ENCODE measurements around the gene KCNQ5.

The KCNQ5 gene

GRCh38 chr6:72856801-72857200 lies 234.9 kb downstream of the KCNQ5 start:
- Histone ChIP-seq H3K36me3 (no peaks in the 10 kb centered on the region), H3K4me3 (ENCODE audit: low read depth, low read length) (no peak overlapping the region), H3K27ac (no peak overlapping the region), H3K27me3 (ENCODE audit: insufficient read depth, low read depth, severe bottlenecking) (no peaks in the 10 kb centered on the region), H3K9me3 (ENCODE audit: severe bottlenecking) (no peaks in the 10 kb centered on the region)
- no peak for TF ChIP-seq CTCF (IDR thresholded peaks at IDR 0.05; ENCODE audit: low read depth, low read length)
- no peak for DNase-seq

- Histone ChIP-seq H3K9me3 (ENCODE audit: severe bottlenecking) (no peaks in the 10 kb centered on the region), H3K27ac (no peak overlapping the region), H3K27me3 (ENCODE audit: insufficient read depth, low read depth, severe bottlenecking) (no peaks in the 10 kb centered on the region), H3K36me3 (no peaks in the 10 kb centered on the region), H3K4me3 (ENCODE audit: low read depth, low read length) (no peak overlapping the region)
- TF ChIP-seq CTCF (IDR thresholded peaks at IDR 0.05; ENCODE audit: low read depth, low read length) = no peak
- no peak for DNase-seq
These were observed 236.1 kb downstream of the KCNQ5 start for GRCh38 chr6:72857791-72858585.

GRCh38 chr6:72861059-72861458 lies 239.2 kb downstream of the KCNQ5 start:
- H3K36me3 ChIP-seq = no peaks in the 10 kb centered on the region
- no peak overlapping the region for H3K27ac ChIP-seq
- no peak for DNase-seq
- H3K4me3 ChIP-seq (ENCODE audit: low read depth, low read length) = no peak overlapping the region
- TF ChIP-seq CTCF (IDR thresholded peaks at IDR 0.05; ENCODE audit: low read depth, low read length) = no peak
- no peaks in the 10 kb centered on the region for H3K27me3 ChIP-seq (ENCODE audit: insufficient read depth, low read depth, severe bottlenecking)
- no peaks in the 10 kb centered on the region for H3K9me3 ChIP-seq (ENCODE audit: severe bottlenecking)

- H3K9me3 ChIP-seq (ENCODE audit: severe bottlenecking) = no peaks in the 10 kb centered on the region
- H3K27ac ChIP-seq = no peak overlapping the region
- no peak for DNase-seq
- no peak for TF ChIP-seq CTCF (IDR thresholded peaks at IDR 0.05; ENCODE audit: low read depth, low read length)
- H3K36me3 ChIP-seq = no peaks in the 10 kb centered on the region
- no peaks in the 10 kb centered on the region for H3K27me3 ChIP-seq (ENCODE audit: insufficient read depth, low read depth, severe bottlenecking)
- H3K4me3 ChIP-seq (ENCODE audit: low read depth, low read length) = no peak overlapping the region
These were observed 240.1 kb downstream of the KCNQ5 start for GRCh38 chr6:72861935-72862432.

GRCh38 chr6:72863131-72863530 lies 241.3 kb downstream of the KCNQ5 start:
- H3K27me3 ChIP-seq (ENCODE audit: insufficient read depth, low read depth, severe bottlenecking) = no peaks in the 10 kb centered on the region
- H3K4me3 ChIP-seq (ENCODE audit: low read depth, low read length) = no peak overlapping the region
- H3K36me3 ChIP-seq = no peaks in the 10 kb centered on the region
- DNase-seq = no peak
- H3K9me3 ChIP-seq (ENCODE audit: severe bottlenecking) = no peaks in the 10 kb centered on the region
- TF ChIP-seq CTCF (IDR thresholded peaks at IDR 0.05; ENCODE audit: low read depth, low read length) = no peak
- H3K27ac ChIP-seq = no peak overlapping the region

GRCh38 chr6:72864236-72864635 lies 242.4 kb downstream of the KCNQ5 start:
- Histone ChIP-seq H3K36me3 (no peaks in the 10 kb centered on the region), H3K4me3 (ENCODE audit: low read depth, low read length) (no peak overlapping the region), H3K27me3 (ENCODE audit: insufficient read depth, low read depth, severe bottlenecking) (no peaks in the 10 kb centered on the region), H3K9me3 (ENCODE audit: severe bottlenecking) (no peaks in the 10 kb centered on the region), H3K27ac (no peak overlapping the region)
- TF ChIP-seq CTCF (IDR thresholded peaks at IDR 0.05; ENCODE audit: low read depth, low read length) = no peak
- no peak for DNase-seq
